Measurements from ENCODE around the gene MCRIP1. TPM values are rescaled to one million over a fixed set of nuclear protein-coding genes. Genes with fewer than 3 reads are reported as not detected.

MCRIP1 gene
- polyA plus RNA-seq, 1 of the 3 experiments (the other 2 are of a cell fraction) = 156 TPM

DNA sequence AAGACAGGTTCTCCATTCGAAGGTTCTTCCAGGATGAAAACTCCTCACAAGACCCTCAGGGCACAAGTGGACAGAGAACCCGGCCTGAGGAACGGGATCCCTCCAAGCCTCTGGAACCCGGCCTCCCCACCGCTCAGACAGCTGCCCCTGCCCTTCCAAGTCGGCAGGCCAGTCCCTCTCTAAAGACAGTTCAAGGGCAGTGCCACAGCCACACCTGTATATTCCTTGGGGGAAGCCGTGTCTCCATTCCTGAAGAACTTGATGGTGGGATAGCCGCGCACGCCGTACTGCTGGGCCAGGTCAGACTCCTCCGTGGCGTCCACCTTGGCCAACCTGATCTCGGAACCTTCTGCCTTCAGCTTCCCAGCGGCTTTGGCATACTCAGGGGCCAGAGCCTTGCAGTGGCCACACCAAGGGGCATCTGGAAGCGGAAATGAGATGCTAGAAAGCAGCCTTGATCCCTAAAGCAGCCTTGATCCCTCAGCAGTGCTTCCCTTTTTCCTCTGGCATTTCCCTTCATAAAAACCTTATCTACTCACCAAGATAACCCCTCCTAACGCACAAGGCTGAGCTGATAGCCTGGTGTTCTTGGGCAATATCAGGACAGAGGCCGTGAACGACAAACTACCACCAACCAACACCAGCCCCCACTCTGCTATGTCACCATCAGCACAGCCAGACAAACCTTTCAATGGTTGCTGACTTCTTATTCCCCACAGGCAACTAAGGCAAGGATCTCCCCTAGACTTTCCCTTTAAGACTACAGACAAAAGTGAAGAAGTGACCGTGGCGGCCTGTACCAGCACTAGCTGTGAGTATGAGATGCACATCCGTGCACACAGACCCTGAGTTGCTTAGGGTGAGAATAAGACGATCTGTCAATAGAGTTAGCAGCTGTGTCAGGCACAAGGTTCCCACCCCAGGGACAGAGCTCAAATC is 26.1 kb upstream of the MCRIP1 start:
- TF ChIP-seq, protein P1, sequence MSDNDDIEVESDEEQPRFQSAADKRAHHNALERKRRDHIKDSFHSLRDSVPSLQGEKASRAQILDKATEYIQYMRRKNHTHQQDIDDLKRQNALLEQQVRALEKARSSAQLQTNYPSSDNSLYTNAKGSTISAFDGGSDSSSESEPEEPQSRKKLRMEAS (IDR thresholded peaks at IDR 0.05; ENCODE audit: low read depth) = no peak
- TF ChIP-seq RCOR1 (IDR thresholded peaks at IDR 0.05; ENCODE audit: low read length) (no peak), TEAD4 (IDR thresholded peaks at IDR 0.05; ENCODE audit: borderline replicate concordance, insufficient read depth) (no peak), NRF1 (IDR thresholded peaks at IDR 0.05; ENCODE audit: low read depth, low read length) (no peak), GABPA (IDR thresholded peaks at IDR 0.05; ENCODE audit: low read depth) (no peak), FOXJ3 (CRISPR knock-in tag; IDR thresholded peaks at IDR 0.05) (no peak), GATA2 (CRISPR knock-in tag; IDR thresholded peaks at IDR 0.05) (no peak), SMC3 (IDR thresholded peaks at IDR 0.05; ENCODE audit: low read depth, low read length) (no peak), CHD2 (IDR thresholded peaks at IDR 0.05; ENCODE audit: low read length, partially characterized antibody) (no peak), POLR2AphosphoS5 (IDR thresholded peaks at IDR 0.05; ENCODE audit: low read depth, low read length) (no peak), MXI1 (IDR thresholded peaks at IDR 0.05; ENCODE audit: low read depth, low read length) (no peak), MEF2A (IDR thresholded peaks at IDR 0.05; ENCODE audit: borderline replicate concordance, low read depth) (no peak), JUND (IDR thresholded peaks at IDR 0.05) (no peak), EZH2phosphoT487 (IDR thresholded peaks at IDR 0.05; ENCODE audit: borderline replicate concordance, low read depth) (no peak), SIN3A (IDR thresholded peaks at IDR 0.05; ENCODE audit: borderline replicate concordance, low read depth, low read length) (no peak; the same call in 1 of the 2 replicates)
- TF ChIP-seq, protein P2, sequence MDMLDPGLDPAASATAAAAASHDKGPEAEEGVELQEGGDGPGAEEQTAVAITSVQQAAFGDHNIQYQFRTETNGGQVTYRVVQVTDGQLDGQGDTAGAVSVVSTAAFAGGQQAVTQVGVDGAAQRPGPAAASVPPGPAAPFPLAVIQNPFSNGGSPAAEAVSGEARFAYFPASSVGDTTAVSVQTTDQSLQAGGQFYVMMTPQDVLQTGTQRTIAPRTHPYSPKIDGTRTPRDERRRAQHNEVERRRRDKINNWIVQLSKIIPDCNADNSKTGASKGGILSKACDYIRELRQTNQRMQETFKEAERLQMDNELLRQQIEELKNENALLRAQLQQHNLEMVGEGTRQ (IDR thresholded peaks at IDR 0.05; ENCODE audit: borderline replicate concordance, low read depth, low read length) = no peak
- TF ChIP-seq, protein P3, sequence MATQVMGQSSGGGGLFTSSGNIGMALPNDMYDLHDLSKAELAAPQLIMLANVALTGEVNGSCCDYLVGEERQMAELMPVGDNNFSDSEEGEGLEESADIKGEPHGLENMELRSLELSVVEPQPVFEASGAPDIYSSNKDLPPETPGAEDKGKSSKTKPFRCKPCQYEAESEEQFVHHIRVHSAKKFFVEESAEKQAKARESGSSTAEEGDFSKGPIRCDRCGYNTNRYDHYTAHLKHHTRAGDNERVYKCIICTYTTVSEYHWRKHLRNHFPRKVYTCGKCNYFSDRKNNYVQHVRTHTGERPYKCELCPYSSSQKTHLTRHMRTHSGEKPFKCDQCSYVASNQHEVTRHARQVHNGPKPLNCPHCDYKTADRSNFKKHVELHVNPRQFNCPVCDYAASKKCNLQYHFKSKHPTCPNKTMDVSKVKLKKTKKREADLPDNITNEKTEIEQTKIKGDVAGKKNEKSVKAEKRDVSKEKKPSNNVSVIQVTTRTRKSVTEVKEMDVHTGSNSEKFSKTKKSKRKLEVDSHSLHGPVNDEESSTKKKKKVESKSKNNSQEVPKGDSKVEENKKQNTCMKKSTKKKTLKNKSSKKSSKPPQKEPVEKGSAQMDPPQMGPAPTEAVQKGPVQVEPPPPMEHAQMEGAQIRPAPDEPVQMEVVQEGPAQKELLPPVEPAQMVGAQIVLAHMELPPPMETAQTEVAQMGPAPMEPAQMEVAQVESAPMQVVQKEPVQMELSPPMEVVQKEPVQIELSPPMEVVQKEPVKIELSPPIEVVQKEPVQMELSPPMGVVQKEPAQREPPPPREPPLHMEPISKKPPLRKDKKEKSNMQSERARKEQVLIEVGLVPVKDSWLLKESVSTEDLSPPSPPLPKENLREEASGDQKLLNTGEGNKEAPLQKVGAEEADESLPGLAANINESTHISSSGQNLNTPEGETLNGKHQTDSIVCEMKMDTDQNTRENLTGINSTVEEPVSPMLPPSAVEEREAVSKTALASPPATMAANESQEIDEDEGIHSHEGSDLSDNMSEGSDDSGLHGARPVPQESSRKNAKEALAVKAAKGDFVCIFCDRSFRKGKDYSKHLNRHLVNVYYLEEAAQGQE (IDR thresholded peaks at IDR 0.05; ENCODE audit: low read depth, low read length) = no peak
- TF ChIP-seq, protein P4, sequence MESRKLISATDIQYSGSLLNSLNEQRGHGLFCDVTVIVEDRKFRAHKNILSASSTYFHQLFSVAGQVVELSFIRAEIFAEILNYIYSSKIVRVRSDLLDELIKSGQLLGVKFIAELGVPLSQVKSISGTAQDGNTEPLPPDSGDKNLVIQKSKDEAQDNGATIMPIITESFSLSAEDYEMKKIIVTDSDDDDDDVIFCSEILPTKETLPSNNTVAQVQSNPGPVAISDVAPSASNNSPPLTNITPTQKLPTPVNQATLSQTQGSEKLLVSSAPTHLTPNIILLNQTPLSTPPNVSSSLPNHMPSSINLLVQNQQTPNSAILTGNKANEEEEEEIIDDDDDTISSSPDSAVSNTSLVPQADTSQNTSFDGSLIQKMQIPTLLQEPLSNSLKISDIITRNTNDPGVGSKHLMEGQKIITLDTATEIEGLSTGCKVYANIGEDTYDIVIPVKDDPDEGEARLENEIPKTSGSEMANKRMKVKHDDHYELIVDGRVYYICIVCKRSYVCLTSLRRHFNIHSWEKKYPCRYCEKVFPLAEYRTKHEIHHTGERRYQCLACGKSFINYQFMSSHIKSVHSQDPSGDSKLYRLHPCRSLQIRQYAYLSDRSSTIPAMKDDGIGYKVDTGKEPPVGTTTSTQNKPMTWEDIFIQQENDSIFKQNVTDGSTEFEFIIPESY (IDR thresholded peaks at IDR 0.05; ENCODE audit: borderline replicate concordance, low read depth) = no peak
- TF ChIP-seq, protein P5, sequence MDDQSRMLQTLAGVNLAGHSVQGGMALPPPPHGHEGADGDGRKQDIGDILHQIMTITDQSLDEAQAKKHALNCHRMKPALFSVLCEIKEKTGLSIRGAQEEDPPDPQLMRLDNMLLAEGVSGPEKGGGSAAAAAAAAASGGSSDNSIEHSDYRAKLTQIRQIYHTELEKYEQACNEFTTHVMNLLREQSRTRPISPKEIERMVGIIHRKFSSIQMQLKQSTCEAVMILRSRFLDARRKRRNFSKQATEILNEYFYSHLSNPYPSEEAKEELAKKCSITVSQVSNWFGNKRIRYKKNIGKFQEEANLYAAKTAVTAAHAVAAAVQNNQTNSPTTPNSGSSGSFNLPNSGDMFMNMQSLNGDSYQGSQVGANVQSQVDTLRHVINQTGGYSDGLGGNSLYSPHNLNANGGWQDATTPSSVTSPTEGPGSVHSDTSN (IDR thresholded peaks at IDR 0.05) = no peak
- Histone ChIP-seq H3K79me2 (ENCODE audit: insufficient read depth) (peaks cover 94% of the 10 kb centered on the region), H3K4me2 (peak overlapping the region; percentile 99), H3K27ac (ENCODE audit: low read depth in 2 of 2, low read length in 1 of 2) (peak overlapping the region; percentile 77 to 79; a peak in 2 of 4 replicates), H3K9me3 (no peaks in the 10 kb centered on the region), H3K27me3 (ENCODE audit: insufficient read depth) (no peaks in the 10 kb centered on the region), H2AFZ (ENCODE audit: low read depth) (no peak overlapping the region), H3F3A (replicated peaks; ENCODE audit: insufficient read depth) (peaks cover 17% of the 10 kb centered on the region), H3K36me3 (replicated peaks in 1 of 2; ENCODE audit: control insufficient read depth in 1 of 2, insufficient read depth in 2 of 2, low read length in 1 of 2) (peaks cover 36 to 63% of the 10 kb centered on the region in 2 experiments), H3K4me1 (ENCODE audit: control insufficient read depth in 1 of 2, insufficient read depth in 2 of 2, low read depth in 1 of 2, low read length in 1 of 2) (peaks cover 28 to 31% of the 10 kb centered on the region in 2 experiments), H3K9me2 (no peaks in the 10 kb centered on the region), H4K20me1 (ENCODE audit: insufficient read depth) (peaks cover 53% of the 10 kb centered on the region), H3K4me3 (ENCODE audit: low read depth in 2 of 2, low read length in 1 of 2) (peak overlapping the region; percentile 75 to 83), H3K9ac (peak overlapping the region; percentile 89)
- ChIA-PET CTCF (interaction anchor here (0.8 to 2.0 kb wide), 11 partner anchors 10 to 134 kb away, joined by 3 to 9 read pairs (median 3); partner anchors contain the start of genes MCRIP1 and SIRT7), POLR2A (interaction anchor here (1.6 kb wide), 1 partner anchor 26 kb away, joined by 3 read pairs; the partner anchor contains the start of gene MCRIP1)
- WGBS (ENCODE audit: low lambda C conversion rate) = 57% methylated on average over 22 of the region's 23 CpGs
- no peak for DNase-seq
